ENCODE results near the gene PLCG2.
"Not testable (repeated sequence)": the region's sequence is repeated elsewhere in the genome, so short reads cannot be mapped to it uniquely, and the experiment has no call there.

DNA sequence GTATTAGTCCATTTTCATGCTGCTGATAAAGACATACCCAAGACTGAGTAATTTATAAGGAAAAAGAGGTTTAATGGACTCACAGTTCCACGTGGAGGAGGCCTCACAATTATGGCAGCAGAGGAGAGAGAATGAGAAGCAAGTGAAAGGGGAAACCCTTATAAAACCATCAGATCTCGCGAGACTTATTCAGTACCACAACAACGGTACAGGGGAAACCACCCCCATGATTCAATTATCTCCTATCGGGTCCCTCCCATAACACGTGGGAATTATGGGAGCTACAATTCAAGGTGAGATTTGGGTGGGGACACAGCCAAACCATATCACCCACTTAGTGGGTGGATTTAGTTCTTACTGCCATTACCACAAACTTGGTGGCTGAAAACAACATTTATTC, 155.6 kb downstream of the PLCG2 start:
- not testable (repeated sequence) for TF ChIP-seq POLR2A (IDR thresholded peaks at IDR 0.05; ENCODE audit: extremely low read depth, insufficient read length); MYC (IDR thresholded peaks at IDR 0.05; ENCODE audit: low read depth, low read length)
- TF ChIP-seq, protein P1, sequence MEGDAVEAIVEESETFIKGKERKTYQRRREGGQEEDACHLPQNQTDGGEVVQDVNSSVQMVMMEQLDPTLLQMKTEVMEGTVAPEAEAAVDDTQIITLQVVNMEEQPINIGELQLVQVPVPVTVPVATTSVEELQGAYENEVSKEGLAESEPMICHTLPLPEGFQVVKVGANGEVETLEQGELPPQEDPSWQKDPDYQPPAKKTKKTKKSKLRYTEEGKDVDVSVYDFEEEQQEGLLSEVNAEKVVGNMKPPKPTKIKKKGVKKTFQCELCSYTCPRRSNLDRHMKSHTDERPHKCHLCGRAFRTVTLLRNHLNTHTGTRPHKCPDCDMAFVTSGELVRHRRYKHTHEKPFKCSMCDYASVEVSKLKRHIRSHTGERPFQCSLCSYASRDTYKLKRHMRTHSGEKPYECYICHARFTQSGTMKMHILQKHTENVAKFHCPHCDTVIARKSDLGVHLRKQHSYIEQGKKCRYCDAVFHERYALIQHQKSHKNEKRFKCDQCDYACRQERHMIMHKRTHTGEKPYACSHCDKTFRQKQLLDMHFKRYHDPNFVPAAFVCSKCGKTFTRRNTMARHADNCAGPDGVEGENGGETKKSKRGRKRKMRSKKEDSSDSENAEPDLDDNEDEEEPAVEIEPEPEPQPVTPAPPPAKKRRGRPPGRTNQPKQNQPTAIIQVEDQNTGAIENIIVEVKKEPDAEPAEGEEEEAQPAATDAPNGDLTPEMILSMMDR (IDR thresholded peaks at IDR 0.05; ENCODE audit: low read depth, low read length): not testable (repeated sequence)
- TF ChIP-seq, protein P2, sequence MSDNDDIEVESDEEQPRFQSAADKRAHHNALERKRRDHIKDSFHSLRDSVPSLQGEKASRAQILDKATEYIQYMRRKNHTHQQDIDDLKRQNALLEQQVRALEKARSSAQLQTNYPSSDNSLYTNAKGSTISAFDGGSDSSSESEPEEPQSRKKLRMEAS (IDR thresholded peaks at IDR 0.05; ENCODE audit: low read depth, low read length): not testable (repeated sequence)

Measured in NB4 (cell line).